Measurements from ENCODE around the gene UQCRH. TPM values are rescaled to one million over a fixed set of nuclear protein-coding genes. Genes with fewer than 3 reads are reported as not detected.

The UQCRH gene
- total and polyA plus RNA-seq, 2 of the 13 experiments (the other 11 are each of a cell fraction or from before 2014, with no cell fraction given), result 548 to 556 TPM

DNA sequence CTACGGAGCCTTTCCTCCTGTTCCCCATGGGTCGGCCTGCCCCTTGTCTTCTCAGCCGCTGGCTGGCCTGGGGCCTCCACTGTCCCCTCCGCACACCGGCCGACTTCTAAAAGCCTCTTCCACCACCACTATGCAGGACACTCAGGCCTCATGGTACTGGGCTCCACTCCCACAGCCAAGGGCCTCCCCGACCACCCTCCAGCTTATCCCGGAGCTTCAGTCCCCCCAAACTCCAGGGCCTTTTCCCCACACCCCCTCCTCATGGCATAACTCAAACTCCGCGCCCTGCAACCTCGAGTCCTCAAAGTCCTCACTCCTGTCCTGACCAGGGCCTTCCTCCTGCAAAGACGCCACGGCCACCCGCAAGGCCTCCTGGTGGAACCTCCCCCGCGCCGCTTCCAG, 2.1 kb upstream of the UQCRH start (continued):
- TF ChIP-seq SALL1 (CRISPR knock-in tag; IDR thresholded peaks at IDR 0.05), result no peak
- TF ChIP-seq CHD4 (IDR thresholded peaks at IDR 0.05; ENCODE audit: borderline replicate concordance, low read length), result no peak
- TF ChIP-seq, protein P1, sequence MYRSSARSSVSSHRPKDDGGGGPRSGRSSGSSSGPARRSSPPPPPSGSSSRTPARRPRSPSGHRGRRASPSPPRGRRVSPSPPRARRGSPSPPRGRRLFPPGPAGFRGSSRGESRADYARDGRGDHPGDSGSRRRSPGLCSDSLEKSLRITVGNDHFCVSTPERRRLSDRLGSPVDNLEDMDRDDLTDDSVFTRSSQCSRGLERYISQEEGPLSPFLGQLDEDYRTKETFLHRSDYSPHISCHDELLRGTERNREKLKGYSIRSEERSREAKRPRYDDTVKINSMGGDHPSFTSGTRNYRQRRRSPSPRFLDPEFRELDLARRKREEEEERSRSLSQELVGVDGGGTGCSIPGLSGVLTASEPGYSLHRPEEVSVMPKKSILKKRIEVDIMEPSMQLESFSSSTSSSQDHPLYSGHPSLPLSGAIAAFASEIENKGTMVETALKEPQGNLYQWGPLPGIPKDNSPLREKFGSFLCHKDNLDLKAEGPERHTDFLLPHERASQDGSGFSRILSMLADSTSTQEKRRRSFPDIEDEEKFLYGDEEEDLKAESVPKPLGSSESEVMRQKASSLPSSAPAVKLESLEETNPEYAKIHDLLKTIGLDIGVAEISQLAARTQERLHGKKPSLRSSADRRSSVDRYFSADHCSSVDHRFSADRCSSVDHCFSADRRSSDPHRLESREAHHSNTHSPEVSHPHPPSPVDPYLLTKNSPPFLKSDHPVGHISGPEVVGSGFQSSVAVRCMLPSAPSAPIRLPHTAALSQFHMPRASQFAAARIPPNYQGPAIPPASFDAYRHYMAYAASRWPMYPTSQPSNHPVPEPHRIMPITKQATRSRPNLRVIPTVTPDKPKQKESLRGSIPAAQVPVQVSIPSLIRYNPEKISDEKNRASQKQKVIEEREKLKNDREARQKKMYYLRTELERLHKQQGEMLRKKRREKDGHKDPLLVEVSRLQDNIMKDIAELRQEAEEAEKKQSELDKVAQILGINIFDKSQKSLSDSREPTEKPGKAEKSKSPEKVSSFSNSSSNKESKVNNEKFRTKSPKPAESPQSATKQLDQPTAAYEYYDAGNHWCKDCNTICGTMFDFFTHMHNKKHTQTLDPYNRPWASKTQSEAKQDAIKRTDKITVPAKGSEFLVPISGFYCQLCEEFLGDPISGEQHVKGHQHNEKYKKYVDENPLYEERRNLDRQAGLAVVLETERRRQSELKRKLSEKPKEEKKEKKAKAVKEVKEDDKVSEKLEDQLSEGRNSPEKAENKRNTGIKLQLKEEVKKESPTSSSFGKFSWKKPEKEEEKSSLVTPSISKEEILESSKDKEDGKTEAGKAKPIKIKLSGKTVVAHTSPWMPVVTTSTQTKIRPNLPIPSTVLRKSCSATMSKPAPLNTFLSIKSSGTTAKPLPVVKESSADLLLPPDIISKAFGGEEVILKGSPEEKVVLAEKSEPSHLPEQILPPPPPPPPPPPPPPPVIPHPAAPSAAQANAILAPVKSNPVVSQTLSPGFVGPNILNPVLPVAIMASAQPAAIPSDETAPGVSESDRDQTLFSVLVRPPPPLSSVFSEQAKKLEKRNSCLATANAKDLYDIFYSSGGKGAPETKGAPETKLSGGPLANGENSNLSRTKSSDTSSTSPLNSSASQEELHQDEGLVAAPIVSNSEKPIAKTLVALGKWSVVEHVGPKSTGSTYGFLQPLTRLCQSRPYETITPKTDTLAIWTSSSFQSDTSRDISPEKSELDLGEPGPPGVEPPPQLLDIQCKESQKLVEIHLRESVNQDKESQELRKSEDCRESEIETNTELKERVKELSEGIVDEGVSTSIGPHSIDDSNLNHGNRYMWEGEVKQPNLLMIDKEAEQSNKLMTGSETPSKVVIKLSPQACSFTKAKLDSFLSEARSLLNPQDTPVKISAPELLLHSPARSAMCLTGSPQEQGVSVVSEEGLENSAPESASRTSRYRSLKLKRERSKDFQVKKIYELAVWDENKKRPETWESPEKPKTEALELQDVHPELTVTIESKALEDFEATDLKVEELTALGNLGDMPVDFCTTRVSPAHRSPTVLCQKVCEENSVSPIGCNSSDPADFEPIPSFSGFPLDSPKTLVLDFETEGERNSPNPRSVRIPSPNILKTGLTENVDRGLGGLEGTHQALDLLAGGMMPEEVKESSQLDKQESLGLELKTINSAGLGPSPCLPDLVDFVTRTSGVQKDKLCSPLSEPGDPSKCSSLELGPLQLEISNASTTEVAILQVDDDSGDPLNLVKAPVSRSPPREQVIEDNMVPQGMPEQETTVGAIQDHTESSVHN (CRISPR knock-in tag; IDR thresholded peaks at IDR 0.05), result no peak

All from HepG2 (cell line).